Measurements from ENCODE around the gene AMZ1.

DNA sequence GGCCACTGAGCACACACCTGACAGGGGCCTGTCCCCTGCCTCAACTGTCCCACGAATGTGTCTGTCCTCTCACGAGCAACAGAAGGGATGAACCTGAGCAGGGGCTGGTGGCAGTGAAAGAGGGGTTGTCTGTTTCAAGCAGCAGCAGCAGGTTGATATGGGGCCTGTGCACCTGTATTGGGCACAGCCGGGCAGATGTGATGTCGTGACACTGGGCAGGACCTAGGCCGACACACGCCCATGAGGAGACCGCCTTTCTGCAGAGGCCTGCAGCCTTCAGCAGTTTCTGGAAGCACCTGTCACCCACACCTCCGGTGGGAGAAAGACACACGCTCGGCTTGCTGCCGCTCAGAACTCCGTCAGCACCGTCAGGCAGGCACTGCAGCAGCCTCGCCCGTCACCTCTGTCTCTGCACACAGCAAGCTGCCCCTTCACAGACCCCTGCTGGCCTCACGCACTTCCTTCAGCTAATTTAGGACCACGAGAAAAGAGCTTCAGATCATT lies 48.5 kb downstream of the AMZ1 start:
- TF ChIP-seq, protein P1, sequence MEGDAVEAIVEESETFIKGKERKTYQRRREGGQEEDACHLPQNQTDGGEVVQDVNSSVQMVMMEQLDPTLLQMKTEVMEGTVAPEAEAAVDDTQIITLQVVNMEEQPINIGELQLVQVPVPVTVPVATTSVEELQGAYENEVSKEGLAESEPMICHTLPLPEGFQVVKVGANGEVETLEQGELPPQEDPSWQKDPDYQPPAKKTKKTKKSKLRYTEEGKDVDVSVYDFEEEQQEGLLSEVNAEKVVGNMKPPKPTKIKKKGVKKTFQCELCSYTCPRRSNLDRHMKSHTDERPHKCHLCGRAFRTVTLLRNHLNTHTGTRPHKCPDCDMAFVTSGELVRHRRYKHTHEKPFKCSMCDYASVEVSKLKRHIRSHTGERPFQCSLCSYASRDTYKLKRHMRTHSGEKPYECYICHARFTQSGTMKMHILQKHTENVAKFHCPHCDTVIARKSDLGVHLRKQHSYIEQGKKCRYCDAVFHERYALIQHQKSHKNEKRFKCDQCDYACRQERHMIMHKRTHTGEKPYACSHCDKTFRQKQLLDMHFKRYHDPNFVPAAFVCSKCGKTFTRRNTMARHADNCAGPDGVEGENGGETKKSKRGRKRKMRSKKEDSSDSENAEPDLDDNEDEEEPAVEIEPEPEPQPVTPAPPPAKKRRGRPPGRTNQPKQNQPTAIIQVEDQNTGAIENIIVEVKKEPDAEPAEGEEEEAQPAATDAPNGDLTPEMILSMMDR (IDR thresholded peaks at IDR 0.05), result no peak
- TF ChIP-seq POLR2A (IDR thresholded peaks at IDR 0.05), result no peak

All from body of pancreas (tissue), 4 donors.